KOPT-K1 (cell line): ENCODE measurements around the gene ADAMTS8.

Experiments used
- H3K27ac ChIP-seq: fragments of 200-600 bp; sonication (generic); 2 replicates; pipeline ENCODE4 v1.5.1; 2016; ENCODE audit warnings: antibody characterized with exemption, mild to moderate bottlenecking, low read depth, low read length; ENCODE audit not compliant: poor library complexity, severe bottlenecking
- H3K36me3 ChIP-seq: fragments of 200-600 bp; sonication (generic); 2 replicates; pipeline ENCODE4 v1.5.1; 2017; ENCODE audit warnings: antibody characterized with exemption, mild to moderate bottlenecking, low read length, moderate library complexity; ENCODE audit not compliant: insufficient read depth
- H3K9me3 ChIP-seq: fragments of 200-600 bp; sonication (generic); 2 replicates; pipeline ENCODE4 v1.5.1; 2017; ENCODE audit warnings: antibody characterized with exemption, low read length, mild to moderate bottlenecking; ENCODE audit not compliant: insufficient read depth, poor library complexity, severe bottlenecking

Gene ADAMTS8

DNA sequence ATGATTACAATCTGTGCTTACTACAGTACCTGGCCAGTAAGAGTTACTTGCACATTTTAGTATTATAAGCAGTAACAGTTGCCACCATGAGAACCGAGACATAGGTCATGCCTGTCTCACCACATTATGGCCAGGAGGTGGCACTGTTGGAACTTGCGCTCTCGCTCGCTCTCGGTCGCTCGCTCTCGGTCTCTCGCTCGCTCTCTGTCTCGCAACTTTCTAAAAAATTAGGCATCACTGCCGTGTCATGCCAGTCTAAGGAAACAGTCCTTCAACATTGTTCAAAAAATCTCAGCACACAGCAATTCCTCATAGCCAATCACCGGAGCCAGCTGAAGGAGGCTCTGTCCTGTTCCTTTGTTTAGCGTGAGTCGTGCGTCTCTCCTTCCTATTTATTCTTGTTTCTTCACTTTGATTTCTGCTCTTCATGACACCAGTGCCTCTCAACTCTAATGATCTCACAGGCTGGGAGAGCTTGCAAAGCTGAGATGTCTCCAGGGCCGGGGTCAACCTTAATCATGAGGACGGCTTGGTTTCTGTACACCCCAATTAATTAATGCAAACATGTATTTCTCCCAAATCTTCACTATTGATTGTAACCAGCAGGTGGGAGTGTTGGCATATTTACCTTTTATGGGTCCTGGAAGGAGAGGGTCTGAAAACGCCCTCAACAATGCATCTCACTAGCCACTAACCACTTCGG, 6.3 kb upstream of the ADAMTS8 start:
- no peaks in the 10 kb centered on the region for H3K36me3 ChIP-seq
- no peaks in the 10 kb centered on the region for H3K9me3 ChIP-seq
- peak overlapping the region; percentile 2 for H3K27ac ChIP-seq

DNA sequence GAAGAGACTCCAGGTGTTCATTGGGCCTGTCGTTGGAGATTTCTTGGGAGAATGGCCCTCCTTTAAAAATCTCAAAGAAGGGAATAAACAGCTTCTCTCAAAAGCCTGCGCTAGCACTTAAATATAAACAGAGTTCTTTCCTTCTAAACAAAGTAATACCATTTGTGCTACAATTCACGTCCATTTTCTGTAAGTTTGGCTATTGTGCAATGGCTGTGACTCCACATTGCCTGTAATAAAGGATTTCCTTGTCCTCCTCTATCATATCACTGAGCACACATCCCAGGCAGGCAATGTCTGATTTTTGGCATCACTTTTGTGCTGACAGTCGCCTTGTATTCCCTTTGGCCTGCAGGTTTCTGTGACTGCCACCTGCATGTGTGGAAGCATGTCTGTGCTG, 4.9 kb upstream of the ADAMTS8 start:
- H3K27ac ChIP-seq = no peak overlapping the region
- no peaks in the 10 kb centered on the region for H3K9me3 ChIP-seq
- H3K36me3 ChIP-seq = no peaks in the 10 kb centered on the region

DNA sequence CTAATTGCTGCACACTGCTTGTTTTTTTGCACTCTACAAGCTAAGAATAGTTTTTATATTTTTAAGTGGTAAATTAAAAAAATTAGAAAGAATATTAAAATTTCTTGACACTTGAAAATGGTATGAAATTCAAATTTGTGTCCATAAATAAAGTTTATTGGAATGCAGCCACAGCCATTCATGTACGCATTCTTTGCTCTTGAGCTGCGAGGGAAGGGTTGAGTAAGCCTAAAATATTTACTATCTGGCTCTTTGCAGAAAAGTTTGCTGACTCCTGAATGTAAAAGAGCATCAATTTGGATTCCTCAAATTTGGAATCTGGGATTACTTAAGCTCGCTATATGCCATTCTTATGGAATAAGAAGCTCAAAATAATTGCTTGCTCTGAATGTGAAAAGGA, 3.4 kb upstream of the ADAMTS8 start:
- no peaks in the 10 kb centered on the region for H3K9me3 ChIP-seq
- H3K36me3 ChIP-seq = no peaks in the 10 kb centered on the region
- H3K27ac ChIP-seq = no peak overlapping the region

DNA sequence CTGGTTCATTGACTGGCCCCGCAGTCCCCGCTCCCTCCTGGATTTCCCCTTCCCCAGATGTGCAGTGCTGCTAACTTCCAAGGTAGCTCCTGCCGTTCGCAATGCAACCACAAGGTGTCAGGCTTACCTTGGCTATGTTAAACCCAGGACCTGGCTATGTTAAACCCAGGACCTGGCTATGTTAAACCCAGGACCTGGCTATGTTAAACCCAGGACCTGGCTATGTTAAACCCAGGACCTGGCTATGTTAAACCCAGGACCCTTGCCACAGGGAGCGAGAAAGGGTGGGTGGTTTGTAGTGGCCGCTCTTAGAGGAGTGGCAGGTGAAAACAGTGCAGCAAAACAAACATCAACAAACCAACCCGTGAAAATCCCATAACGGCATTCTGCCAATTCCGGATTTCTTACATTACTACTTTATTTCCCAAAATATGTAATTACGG, 2.9 kb upstream of the ADAMTS8 start:
- H3K9me3 ChIP-seq = no peaks in the 10 kb centered on the region
- H3K27ac ChIP-seq = no peak overlapping the region
- no peaks in the 10 kb centered on the region for H3K36me3 ChIP-seq

DNA sequence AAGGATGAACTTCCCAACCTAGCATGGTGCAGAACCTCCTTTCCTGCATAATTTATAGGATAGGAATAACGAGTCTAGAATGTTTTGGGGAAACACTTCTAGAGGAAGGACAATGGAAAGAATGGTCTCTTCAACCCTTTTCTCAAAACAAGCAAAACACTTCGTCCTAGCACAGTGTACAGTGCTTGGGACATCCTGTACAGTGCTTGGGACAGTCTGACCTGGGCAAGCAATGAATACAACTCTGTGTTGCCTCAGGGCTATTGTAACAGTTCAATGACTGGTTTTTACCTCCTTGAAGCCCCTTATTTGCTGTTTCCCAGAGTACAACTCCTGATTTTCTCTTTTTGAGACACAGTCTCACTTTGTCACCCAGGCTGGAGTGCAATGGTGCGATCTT, 1.6 kb upstream of the ADAMTS8 start:
- Histone ChIP-seq H3K27ac (no peak overlapping the region), H3K36me3 (no peaks in the 10 kb centered on the region), H3K9me3 (no peaks in the 10 kb centered on the region)

DNA sequence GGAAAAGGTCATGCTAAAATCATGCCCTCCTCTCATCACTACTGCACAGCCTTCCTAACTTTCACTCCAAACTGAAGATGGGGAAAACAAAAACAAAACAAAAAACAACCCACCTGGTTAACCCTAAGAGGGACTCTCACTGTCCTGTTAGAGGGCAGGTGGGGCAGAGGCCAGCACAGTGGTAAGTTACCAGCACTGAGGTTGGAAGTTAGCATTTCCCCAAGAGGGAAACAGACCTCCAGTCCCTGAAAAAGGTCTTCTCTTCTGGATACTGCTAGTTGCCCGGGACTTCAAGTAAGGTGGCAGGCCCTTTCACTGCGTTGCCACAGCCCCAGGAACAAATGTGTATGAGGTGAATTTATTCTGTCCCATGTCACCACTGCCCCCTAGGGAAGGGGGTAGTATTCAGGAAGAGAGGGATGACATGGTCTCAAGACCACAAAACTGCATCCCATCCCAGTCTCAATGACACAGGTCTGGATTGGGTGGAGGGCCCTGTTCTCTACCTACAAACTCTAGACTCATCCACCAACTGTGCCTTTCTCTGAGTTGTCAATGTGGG, 792 bp upstream of the ADAMTS8 start:
- H3K36me3 ChIP-seq = no peaks in the 10 kb centered on the region
- no peak overlapping the region for H3K27ac ChIP-seq
- H3K9me3 ChIP-seq = no peaks in the 10 kb centered on the region

DNA sequence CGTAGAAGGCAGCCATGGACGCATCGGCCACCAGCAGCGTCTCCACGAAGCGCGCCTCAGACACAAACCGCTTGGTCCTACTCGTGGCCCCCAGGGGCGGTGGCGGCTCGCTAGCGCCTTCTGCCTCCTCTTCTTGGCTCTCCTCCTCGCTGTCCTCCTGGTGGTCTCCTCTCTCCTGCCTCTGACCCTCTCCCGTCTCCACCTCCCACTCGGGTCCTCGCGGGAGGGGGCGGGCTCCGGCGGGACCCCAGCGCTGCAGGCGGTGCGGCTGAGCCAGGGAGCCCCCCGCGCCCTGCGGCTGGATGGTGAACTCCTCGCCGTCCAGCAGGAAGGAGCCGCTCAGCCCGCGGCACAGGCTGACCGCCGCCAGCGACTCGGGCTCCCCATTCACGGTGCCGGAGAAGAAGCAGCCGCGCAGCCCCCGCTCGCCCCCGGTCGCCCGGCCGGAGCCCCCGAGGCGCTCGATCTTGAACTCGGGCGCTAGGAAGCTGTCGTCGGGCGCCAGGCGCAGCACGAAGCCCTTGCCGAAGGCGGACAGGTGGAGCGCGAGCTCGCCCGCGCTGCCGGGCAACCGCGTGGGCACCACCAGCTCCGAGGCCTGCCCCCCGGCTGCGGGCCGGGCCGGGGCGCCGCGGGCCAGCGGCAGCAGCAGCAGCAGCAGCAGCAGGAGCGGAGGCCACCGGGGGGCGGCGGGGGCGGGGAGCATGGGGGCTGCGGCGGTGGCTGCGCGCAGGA, 661 bp downstream of the ADAMTS8 start:
- no peak overlapping the region for H3K27ac ChIP-seq

DNA sequence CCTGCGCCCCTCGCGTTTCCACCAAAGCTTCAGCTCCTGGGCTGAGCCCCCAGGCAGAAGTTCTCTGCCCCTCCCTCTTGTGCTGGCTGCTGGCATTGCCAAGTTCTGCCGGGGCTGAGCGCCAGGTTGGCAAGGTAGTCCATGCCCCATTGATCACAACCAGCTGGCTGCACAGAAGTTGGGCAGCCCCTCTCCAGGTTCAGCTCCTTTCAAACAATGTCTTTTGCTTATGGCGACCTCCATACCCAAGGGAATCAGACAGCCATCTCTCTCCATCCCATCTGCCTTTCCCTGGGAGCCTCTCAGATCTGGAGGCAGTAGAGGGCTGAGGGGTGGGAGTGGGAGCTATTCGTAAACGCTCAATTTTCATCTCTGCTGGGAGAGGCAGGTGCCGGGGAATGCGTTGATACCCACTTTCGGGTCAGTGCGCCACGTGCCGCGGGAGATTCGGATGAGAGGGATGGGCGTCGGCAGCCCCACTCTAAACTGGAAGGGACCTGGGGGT, 1.5 kb downstream of the ADAMTS8 start:
- Histone ChIP-seq H3K36me3 (no peaks in the 10 kb centered on the region), H3K9me3 (no peaks in the 10 kb centered on the region)

More for the DNA sequence above, 661 bp downstream of the ADAMTS8 start:
- H3K36me3 ChIP-seq = no peaks in the 10 kb centered on the region
- H3K9me3 ChIP-seq = no peaks in the 10 kb centered on the region

DNA sequence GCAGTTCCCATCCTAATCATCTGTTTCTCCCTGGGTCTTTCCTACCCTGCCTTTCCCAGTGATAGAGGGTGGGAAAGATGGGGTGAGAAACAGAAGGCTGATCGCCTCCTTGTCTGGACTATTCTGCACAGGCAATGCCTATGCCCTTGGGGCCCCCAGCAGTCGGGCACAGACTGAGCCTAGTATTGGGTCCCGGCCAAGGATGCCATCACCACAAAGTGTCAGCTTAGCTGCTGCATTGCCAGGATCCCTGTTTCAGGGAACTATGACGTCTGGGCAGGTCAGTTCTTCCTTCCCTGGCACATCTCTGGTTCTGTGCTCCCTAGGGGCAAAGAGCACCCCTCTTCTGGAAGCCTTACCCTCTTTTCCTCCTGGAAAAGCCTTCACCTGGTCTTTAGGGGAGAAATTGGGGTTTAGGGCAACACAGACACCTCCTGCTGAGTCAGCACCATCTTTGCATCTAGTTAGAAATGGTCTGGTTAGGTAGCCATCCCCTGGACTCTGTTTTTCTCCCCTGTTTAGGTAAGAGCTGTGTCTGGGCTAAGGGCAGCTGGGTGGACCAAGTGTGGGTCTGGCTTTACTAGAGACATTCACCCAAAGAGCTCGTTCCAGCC, 2.1 kb downstream of the ADAMTS8 start:
- no peak overlapping the region for H3K27ac ChIP-seq
- H3K36me3 ChIP-seq = no peaks in the 10 kb centered on the region
- no peaks in the 10 kb centered on the region for H3K9me3 ChIP-seq

More for the DNA sequence above, 1.5 kb downstream of the ADAMTS8 start:
- no peak overlapping the region for H3K27ac ChIP-seq

DNA sequence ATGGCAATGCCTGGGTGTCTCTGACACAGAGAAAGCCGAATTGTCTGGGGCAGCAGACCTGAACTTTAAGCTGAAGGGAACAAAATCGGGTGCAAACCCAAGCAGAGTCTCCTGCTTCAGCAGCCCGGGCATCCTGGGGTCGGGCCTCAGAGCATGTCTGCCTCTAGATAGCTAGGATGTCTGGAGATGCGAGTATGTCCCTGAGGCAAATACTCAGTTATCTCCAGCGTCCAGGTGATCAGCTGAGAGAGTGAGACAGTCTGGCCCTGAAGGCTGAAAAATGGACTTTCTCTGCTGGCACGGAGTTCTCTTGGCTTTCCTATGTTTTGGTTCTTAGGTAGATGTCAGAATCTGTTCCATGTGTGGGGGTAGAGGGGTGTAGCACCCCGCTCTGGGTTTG, 3.3 kb downstream of the ADAMTS8 start:
- H3K36me3 ChIP-seq = no peaks in the 10 kb centered on the region
- H3K9me3 ChIP-seq = no peaks in the 10 kb centered on the region
- H3K27ac ChIP-seq = no peak overlapping the region

DNA sequence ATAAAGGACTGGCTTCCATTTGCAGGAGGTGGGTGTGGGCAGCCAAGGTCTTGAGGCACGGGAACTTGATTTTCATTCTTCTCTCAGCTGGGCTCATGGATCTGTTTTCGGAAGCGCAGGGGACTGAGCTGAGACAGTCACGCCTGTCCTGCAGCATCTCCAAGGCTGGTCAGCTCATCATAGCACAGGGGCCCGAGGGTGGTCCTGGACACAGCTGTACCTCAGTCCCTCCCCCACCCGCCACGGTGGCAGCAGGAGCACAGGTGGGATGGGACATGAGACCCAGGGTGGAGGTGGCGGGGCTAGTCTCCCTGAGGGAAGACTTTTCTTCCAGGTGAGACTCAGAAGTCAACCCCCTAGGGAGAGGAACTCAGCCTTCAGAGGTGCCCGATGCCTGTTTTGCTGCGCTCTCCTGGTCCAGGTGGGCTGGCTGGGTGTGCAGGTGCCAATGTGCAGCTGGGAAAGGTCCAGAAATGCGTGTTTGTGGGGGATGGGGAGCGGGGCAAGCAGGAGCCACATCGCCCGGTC, 3.7 kb downstream of the ADAMTS8 start:
- Histone ChIP-seq H3K27ac (no peak overlapping the region), H3K36me3 (no peaks in the 10 kb centered on the region), H3K9me3 (no peaks in the 10 kb centered on the region)

DNA sequence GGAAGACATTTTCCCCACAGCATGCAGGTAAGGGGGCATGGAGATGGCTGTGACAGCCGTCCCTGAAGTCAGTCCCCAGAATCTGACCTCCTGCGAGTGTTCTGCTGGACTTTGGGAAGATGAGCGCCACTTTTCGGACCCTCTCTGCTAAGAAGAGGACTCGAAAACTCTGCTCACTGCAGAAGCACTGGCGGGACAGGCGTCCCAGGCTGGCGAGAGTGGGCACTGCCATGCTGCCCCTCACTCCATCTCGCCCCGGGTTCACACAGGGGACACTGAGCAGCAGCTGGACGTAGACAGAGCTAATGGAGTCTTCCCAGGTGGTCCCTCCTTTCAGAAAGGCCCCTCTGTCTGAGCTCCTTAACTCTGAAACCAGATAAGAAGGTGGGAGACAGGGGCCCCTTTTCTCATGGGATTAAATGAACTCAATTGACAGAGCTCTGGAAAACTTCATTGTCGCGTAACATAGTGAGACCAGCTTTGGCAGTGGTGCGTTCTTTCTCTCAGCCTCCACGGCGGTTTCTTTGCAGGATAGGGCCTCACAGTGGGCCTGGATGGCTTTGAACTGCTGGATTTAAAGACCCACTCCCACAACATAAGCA, 4.8 kb downstream of the ADAMTS8 start:
- Histone ChIP-seq H3K36me3 (no peaks in the 10 kb centered on the region), H3K27ac (no peak overlapping the region), H3K9me3 (no peaks in the 10 kb centered on the region)

DNA sequence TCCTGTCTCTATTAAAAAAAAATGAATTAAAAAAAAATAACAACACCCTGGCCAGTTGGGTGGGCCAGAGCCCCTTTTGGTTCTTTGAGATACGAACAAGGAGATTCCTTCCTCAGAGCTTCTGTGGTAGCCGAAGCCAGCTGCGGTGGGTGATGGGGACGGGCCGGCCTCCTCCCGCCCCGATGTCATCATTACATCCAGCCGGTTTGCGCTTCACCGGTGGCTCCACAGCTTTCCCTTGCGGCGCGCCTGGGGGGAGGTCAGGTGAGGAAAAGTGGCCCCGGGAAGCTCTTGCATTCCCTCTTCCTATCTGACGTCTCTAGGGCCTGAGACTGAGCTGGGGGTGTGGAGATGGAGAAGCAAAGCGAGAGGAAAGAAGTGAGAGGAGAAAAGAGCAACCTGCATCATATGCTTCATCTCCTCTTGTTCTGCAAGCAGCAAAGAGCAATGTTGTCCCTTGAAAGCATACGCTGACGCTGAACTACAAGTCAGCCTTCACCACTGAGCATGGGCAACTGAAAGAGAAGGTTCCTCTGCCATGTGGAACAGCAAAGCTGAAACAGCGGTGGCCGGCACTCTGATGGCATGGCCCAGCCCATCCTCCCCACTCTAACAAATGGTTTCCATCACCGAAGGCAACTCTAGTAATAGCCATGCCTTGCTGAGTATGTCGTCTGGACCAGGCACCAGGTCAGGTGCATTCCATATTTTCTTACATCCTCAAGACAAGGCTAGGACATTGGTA, 6.0 kb downstream of the ADAMTS8 start:
- H3K9me3 ChIP-seq = no peaks in the 10 kb centered on the region
- no peaks in the 10 kb centered on the region for H3K36me3 ChIP-seq
- no peak overlapping the region for H3K27ac ChIP-seq

DNA sequence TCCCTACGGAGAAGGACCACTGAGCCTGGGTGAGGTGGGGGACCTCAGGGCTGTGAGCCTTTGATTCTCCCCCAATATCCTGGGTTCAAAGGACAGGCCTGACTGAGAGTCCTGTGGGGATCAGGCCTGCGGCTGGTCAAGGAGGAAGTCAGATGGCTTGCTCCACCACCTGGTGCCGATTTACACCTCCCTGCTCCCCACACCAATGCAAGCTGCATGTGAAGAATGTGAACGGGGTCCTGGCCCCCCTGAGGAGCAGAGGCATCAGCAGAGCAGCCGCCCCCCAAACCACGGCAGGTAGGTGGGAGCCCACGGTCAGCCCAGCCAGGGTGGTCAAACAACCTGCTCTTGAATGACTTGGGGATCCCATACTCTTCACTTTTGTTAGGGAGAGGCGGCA, 6.7 kb downstream of the ADAMTS8 start:
- H3K9me3 ChIP-seq = no peaks in the 10 kb centered on the region
- H3K27ac ChIP-seq = no peak overlapping the region
- no peaks in the 10 kb centered on the region for H3K36me3 ChIP-seq
